GM19463 (cell line): ENCODE results near the gene OR3A2.
"Not testable (repeated sequence)": the region's sequence is repeated elsewhere in the genome, so short reads cannot be mapped to it uniquely, and the experiment has no call there.

ENCODE experiments used
- ATAC-seq: cut with Tn5 transposase; IDR thresholded peaks from one replicate; pipeline ENCODE4 v1.9.1; 2021; ENCODE audit warnings: mild to moderate bottlenecking, moderate library complexity; ENCODE audit not compliant: unreplicated experiment

OR3A2 gene

GRCh38 chr17:3295632-3296031 lies 90.5 kb downstream of the OR3A2 start:
- no peak for ATAC-seq

DNA sequence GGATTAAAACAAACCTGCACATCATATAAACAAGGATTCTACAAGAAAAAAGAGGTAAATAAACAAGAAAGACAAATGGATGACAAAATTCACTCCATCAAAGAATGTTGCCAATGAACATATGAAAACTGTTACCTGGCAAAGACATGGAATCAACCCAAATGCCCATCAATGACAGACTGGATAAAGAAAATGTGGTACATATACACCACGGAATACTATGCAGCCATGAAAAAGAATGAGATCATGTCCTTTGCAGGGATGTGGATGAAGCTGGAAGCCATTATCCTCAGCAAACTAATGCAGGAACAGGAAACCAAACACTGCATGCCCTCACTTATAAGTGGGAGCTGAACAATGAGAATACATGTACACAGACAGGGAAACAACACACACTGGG lies 92.6 kb downstream of the OR3A2 start:
- ATAC-seq, result not testable (repeated sequence)

DNA sequence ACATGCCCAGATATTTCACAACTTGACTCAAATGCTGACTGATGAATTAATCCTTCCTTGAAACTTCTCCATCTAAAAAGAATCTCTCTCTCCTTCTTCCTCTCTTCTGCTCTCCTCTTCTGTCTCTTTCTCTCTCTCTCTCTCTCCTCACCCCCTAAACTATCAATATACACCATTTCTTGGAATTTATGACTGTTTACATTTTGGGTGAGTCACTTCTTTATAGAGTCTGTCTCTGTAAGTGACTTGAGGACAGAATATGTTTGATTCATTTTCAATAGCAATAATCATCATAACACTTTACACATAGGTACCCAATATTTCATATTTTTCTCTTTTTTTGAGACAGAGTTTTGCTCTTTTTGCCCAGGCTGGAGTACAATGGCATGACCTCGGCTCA lies 103.2 kb downstream of the OR3A2 start:
- ATAC-seq, result no peak

DNA sequence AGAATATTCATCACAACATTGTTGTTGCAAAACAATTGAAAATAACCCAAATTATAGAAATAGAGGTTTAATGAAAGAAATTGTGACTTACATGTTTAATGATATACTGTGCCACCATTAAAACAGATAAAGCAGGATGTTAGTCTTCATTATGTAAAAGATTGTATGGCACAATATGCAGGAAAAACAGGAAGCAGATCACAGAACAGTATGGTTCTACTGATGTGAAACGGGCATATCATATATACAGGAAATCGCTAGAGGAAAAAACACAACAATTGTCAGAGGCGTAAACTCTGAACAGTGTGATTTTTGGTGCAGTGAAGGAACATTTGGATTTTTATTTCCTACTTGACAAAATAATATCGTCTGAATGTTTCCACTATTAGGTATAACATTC lies 110.0 kb downstream of the OR3A2 start:
- ATAC-seq, result no peak

- no peak for ATAC-seq
These were observed 114.8 kb downstream of the OR3A2 start for GRCh38 chr17:3271072-3271848.

DNA sequence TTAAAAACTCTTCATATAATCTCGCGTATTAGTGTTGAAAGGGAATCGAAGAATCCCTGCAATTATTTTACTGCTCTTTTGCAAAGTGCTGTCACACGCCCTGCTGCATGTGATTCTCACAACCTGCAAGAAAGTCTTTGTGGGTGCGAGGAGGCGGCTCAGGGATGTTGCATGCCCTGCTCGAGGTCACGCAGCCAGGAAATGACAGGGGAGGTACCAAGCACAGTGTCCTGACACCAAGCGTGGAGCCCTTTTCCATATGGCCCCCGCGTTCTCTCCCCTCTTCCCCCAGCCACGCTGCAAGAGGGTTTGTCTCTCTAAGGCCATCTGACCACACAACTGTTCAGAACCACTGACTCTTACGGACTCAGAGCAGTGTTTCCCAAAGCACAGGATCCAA lies 125.5 kb downstream of the OR3A2 start:
- ATAC-seq, result no peak

DNA sequence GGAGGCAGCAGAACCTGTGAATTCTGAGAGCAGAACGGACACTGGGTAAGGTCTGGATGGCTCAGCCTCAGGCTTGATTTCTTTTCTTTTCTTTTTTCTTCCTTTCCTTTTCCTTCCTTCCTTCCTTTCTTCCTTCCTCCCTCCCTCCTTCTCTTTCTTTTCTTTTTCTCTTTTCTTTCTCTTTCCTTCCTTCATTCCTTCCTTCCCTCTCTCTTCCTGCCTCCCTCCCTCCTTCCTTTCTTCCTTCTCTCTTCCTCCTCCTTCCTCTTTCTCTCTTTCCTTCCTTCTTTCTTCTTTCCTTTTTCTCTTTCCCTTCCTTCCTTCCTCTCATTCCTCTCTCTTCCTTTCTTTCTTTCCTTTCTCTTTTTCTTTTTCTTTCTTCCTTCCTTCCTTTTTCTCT lies 125.9 kb downstream of the OR3A2 start:
- ATAC-seq, result no peak

GRCh38 chr17:3256575-3256974 lies 129.5 kb downstream of the OR3A2 start:
- ATAC-seq, result no peak

DNA sequence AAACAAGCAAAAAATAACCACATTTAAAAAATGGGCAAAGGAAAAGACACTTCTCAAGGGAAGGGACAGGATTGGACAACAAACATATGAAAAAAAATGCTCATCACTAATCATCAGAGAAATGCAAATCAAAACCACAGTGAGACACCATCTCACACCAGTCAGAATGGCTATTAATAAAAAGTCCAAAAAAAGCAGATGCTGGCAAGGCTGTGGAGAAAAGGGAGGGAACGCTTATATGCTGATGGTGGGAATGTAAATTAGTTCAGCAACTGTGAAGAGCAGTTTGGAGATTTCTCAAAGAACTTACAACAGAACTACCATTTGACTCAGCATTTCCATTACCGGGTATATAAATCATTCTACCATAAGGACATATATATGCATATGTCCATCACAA lies 137.1 kb downstream of the OR3A2 start:
- ATAC-seq, result not testable (repeated sequence)

- not testable (repeated sequence) for ATAC-seq
These were observed 141.3 kb downstream of the OR3A2 start for GRCh38 chr17:3244841-3245240.

GRCh38 chr17:3241044-3241443 lies 145.1 kb downstream of the OR3A2 start:
- not testable (repeated sequence) for ATAC-seq

DNA sequence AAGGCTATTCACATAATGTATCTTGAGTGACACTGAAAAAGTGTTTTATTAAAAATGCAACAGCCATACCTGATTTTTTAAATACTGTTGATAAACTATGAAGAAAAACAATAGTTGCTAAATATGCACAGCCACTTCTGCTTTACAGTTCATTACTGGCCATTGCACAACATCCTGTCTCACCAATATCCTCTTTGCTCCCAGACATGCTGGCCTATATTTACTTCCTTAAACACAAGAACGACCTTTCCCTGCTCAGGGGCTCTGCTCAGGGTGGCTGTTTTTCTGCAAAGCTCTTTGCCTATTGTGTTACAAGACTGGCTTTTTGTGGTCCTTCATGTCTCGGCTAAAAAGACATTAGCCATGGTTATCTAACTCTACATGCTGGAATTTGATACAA lies 147.4 kb downstream of the OR3A2 start:
- not testable (repeated sequence) for ATAC-seq

- not testable (repeated sequence) for ATAC-seq
These were observed 153.8 kb downstream of the OR3A2 start for GRCh38 chr17:3232300-3232699.
